ENCODE data around the gene CNTNAP4. TPM values are rescaled to one million over a fixed set of nuclear protein-coding genes. Genes with fewer than 3 reads are reported as not detected.

The CNTNAP4 gene
- not detected for total RNA-seq

DNA sequence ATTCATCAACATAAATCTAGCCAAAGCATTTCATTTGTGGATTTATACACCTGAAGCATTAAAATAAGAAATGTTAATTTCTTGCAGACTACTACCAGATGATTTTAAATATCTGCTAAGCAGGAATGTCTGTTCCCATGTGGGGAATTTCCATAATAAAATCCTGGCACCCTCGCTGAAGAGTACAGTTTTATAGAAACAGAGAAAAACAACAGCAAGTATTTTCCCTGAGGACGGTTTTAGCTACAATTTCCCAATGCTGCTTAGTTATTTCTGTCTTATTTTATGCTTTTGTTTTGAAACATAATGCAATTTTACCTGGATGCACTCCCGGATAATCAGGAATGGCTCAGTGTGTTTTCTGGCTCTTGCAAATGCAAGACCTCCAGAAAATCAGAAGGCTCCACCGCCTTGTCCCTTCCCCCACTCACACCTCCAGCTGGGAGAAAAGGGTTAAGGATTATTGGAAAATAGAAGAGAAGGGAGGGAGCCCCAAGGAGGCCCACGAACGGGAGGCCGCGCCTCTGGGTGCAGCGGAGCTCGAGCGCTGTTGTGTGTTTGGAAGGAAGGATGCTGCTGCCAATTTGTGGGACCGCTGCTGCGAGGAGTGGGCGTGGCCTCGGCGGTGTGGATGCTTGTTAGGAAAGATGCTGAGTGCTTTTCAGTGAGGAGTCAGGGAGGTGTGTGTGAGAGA lies at the start of gene CNTNAP4:
Gene CNTNAP4, plus strand, starts transcription at position 657 of the 694 bp plus-strand sequence. CDS start 262 bp downstream, outside the sequence.
- no peak for DNase-seq

GRCh38 chr16:76228546-76229146 lies 48.6 kb upstream of the CNTNAP4 start:
- DNase-seq, result no peak

- no peak for DNase-seq
Observed at GRCh38 chr16:76232704-76233103, 44.5 kb upstream of the CNTNAP4 start.

DNA sequence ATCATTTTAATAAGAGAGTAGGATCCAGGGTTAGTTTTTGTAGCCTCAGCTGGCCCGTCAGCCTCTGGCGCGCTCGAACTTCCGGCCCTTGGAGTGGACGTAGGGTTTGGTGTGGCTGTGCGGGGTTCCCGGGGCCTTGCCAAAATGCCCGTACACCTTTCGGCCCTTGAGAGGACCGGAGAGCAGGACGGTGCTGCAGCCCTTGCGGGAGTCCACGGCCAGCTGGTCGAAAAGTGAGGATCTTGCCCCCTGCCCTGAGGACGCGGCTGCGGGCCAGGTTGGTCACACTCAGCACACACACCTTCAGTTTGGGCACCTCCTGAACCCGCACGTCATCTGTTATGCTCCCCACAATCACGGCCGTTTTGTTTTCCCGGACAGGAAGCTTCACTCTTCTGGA lies 42.2 kb upstream of the CNTNAP4 start:
- DNase-seq, result no peak

DNA sequence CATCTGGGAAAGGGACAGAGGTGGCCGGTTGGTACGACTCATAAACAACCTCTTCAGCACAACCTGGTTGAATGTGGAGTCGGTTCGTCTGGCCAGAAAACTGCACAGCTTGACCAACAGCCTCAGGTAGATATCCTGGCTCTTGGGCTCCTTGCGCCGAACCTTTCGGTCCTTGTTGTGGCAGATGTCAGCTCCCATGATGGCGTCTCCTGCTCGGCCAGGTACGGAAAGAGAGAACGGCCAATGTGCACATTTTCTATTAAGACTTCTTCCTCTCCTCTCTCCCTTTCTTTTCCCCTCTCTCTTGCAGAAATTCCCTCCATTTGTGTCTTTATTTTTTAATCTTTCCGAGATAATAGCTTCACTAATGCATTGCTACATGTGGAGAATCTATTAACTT lies 41.8 kb upstream of the CNTNAP4 start:
- DNase-seq, result no peak

GRCh38 chr16:76237471-76237870 lies 39.7 kb upstream of the CNTNAP4 start:
- DNase-seq, result no peak

GRCh38 chr16:76241755-76242154 lies 35.4 kb upstream of the CNTNAP4 start:
- no peak for DNase-seq

DNA sequence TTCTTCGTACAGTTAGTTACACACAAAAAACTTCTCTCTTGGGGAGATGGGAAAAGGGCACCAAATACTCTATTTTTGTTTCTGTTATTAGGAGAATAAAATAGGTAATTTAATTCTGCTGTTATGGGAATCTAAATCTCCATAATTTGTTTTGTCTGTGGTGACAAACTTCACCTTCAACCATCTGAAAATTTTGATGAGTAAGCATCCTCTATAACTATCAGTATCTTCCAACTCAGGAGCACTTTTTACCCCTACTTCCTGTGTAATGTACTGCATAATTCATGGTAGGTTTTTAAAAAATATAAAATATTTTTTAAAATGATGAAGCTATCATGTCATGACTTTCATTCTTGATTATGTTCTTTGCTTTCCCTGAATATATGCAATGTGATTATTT lies 33.6 kb upstream of the CNTNAP4 start:
- DNase-seq, result no peak

GRCh38 chr16:76246587-76246986 lies 30.6 kb upstream of the CNTNAP4 start:
- DNase-seq, result no peak

GRCh38 chr16:76265434-76266045 lies 11.7 kb upstream of the CNTNAP4 start:
- DNase-seq, result no peak

- DNase-seq, result no peak
Observed at GRCh38 chr16:76268824-76269223, 8.4 kb upstream of the CNTNAP4 start.

GRCh38 chr16:76277460-76278030 lies 344 bp downstream of the CNTNAP4 start:
- DNase-seq, result no peak

DNA sequence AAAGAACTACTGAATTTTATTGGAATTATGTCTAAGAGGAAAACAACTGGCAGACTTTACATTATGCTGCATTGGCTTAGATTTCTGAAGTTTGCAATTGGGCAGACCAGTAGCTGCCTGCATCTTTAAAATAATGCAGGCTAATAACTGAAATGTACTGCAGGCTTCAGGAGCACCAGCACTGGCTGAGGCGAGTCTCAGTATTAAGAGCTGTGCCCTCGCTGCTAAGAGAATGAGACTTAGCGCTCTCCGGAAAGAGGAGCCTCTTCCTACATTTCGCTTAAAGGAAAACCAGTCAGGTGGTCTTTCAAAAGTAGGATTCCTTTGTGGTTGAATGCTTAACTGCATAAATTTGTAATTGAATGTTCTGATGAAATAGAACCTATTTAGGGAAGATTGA lies 885 bp downstream of the CNTNAP4 start:
- no peak for DNase-seq

GRCh38 chr16:76278980-76279379 lies 1.8 kb downstream of the CNTNAP4 start:
- DNase-seq, result no peak

DNA sequence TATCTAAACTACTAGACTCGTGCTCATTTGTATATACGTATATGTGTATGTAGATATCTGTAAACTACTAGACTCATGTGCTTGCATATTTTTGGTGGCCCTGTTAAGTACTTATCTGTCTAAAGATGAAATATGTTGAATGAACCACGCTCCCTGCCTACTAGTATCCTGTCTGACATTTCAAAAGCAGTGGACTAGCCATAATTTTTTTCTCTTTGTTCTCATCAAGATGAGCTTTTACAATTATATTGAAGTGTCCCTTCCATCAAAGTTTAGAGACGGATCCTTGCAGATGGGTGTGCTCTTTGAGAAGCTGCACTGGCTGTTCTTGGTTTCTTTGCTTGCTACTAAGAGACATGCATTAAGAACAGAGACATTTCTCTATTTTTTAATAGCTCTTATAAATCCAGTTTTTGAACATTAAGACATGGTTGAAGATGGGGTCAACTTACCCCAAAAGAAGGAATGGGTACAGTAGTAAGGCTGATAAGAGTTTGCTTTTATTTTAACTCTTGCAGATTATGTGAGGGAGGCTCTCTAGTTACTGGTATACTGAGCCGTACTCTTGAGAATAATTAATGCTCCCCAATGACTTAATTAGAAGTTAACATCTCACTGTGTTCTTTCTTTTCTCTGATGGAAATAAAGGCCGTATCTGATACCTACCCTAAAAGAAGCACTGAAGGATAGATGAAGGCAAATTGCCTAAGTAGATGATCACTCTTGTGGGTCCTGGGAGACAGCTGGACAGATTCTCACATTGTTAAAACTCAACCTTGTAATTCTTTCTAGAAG lies 3.4 kb downstream of the CNTNAP4 start:
- DNase-seq, result no peak

GRCh38 chr16:76287466-76287865 lies 10.3 kb downstream of the CNTNAP4 start:
- DNase-seq, result no peak

- DNase-seq, result no peak
Observed at GRCh38 chr16:76292218-76292617, 15.0 kb downstream of the CNTNAP4 start.

- no peak for DNase-seq
Observed at GRCh38 chr16:76293980-76294379, 16.8 kb downstream of the CNTNAP4 start.

DNA sequence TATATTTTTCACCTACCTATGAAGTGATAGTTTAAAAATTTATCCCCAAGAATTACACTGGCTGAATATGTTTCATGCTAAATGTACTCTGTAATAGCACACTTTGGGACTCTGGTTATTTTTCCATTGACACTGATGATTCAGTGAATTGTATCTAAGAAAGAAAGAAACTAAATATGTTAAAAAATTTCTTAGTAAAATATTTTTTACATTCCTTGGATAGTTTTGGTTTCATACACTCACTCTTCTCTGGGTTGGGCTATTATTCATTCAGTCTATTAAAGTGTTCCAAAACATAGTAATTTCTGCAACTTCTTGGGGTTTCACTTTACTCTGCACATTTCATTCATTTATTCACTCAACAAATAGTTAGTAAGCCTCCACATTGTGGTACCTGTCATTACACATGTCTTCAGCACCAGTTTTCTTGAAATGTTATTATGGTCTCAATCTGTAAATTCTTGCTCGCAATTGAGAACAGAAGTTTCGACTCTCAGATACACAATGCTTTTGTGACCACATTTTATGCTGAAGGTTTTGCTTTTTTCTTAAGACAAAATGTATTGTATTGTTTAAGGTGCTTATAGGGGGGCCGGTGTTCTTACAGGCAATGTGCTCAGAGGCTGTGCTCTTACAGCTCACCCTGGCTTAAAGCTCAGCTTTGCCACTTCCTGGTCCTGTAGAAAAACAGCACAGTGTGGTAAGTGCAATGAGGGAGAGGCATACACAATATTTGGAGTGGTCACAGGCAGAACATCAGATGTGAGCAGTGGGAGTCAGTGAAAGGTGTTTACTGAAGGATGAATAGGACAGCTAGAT lies 17.4 kb downstream of the CNTNAP4 start:
- no peak for DNase-seq

DNA sequence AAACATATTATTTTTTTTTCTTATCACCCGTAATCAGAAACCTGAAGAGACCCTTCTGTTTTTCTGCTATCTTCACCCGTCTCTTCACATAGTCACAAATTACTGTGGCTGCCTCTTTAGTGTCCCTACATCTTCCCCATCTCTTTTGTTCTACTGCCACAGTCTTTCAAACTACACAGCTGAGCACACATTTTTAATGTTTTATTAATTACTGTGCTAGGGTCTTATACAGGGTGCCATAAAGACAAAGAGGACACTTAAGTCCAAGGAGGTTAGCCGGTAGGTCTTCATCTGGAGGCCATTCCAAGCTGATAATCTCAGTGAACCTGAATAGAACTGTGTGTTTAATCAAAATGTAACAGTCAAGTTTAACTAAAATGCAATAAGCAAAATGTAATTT lies 20.7 kb downstream of the CNTNAP4 start:
- DNase-seq, result no peak

DNA sequence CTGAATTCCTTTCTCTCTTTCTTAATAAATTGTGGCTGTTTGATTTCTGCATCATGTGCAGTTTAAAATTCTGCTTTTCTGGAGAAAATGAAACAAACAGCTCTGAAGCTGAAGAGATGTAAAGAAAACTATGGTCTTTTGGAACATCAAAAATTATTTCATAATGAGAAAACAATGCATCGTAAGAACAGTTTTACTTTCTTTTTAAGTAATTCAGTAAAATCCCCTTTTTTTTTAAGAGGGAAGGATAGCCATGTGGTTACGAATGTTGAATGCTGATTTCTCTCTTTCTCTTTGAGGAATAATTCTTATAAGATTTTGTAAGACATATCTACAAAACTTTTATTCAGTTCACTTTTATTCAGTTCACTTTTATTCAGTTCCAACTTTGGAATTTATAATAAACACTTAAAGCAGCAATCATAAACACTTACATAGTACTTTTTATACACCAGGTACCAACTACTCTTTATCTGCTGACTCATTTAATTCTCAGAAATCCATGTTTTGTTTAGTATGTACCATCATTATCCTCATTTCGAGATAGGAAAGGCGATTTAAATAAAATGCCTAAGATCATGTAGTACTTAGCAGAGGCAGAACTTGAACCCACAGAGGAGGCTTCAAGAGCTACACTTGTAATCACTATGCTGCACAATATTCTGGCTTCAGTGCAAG lies 26.6 kb downstream of the CNTNAP4 start:
- no peak for DNase-seq

All from effector CD4-positive, alpha-beta T cell (primary cell).